HepG2 (cell line): ENCODE data around the gene SLC25A10. TPM values are rescaled to one million over a fixed set of nuclear protein-coding genes. Genes with fewer than 3 reads are reported as not detected.

Experiments
- CBX5 ChIP-seq: sonication (generic); formaldehyde crosslinking; IDR thresholded peaks from 2 replicates; pipeline ENCODE4 v1.4.0; 2020; ENCODE audit warnings: missing genetic modification reagents, borderline replicate concordance
- DBP ChIP-seq: sonication (generic); formaldehyde crosslinking; IDR thresholded peaks from 2 replicates; pipeline ENCODE4 v1.4.0; 2020; ENCODE audit warnings: missing genetic modification reagents; ENCODE audit errors: not compliant biosample characterization
- E2F2 ChIP-seq: sonication (generic); formaldehyde crosslinking; IDR thresholded peaks from 2 replicates; pipeline ENCODE4 v1.4.0; 2020; ENCODE audit warnings: missing genetic modification reagents, borderline replicate concordance
- HMGA1 ChIP-seq: sonication (generic); formaldehyde crosslinking; conservative IDR thresholded peaks from 2 replicates; pipeline ENCODE4 v1.4.0; 2020; ENCODE audit warnings: missing genetic modification reagents
- KMT2A ChIP-seq: sonication (generic); formaldehyde crosslinking; IDR thresholded peaks from 2 replicates; pipeline ENCODE4 v1.4.0; 2020; ENCODE audit warnings: missing genetic modification reagents
- MYC ChIP-seq: sonication (generic); formaldehyde crosslinking; IDR thresholded peaks from 2 replicates; pipeline ENCODE4 v1.9.0; 2021; ENCODE audit warnings: missing genetic modification reagents, borderline replicate concordance
- NFE2 ChIP-seq: sonication (generic); formaldehyde crosslinking; IDR thresholded peaks from 2 replicates; pipeline ENCODE4 v1.4.0; 2020; ENCODE audit warnings: missing genetic modification reagents
- NFYB ChIP-seq: sonication (generic); formaldehyde crosslinking; IDR thresholded peaks from 2 replicates; pipeline ENCODE4 v1.4.0; 2020; ENCODE audit warnings: missing genetic modification reagents
- RCOR2 ChIP-seq: IDR thresholded peaks from 2 replicates; pipeline ENCODE4 v1.6.1; 2016; ENCODE audit warnings: missing biosample characterization, missing genetic modification reagents
- SMC3 ChIP-seq: IDR thresholded peaks from 2 replicates; pipeline ENCODE4 v1.6.1; 2011; ENCODE audit warnings: low read length, improper control_type of control experiment
- TFAP4 ChIP-seq: sonication (generic); IDR thresholded peaks from 2 replicates; pipeline ENCODE4 v1.6.1; 2016; ENCODE audit warnings: low read depth, borderline replicate concordance
- THRA ChIP-seq: sonication (generic); formaldehyde crosslinking; IDR thresholded peaks from 2 replicates; pipeline ENCODE4 v1.4.0; 2020; ENCODE audit warnings: missing genetic modification reagents, borderline replicate concordance
- TP53 ChIP-seq: sonication (generic); formaldehyde crosslinking; conservative IDR thresholded peaks from 2 replicates; pipeline ENCODE4 v1.4.0; 2020; ENCODE audit warnings: missing genetic modification reagents
- WIZ ChIP-seq: sonication (generic); formaldehyde crosslinking; IDR thresholded peaks from 2 replicates; pipeline ENCODE4 v1.5.1; 2020; ENCODE audit warnings: mild to moderate bottlenecking, missing genetic modification reagents
- ZBTB38 ChIP-seq: sonication (generic); formaldehyde crosslinking; IDR thresholded peaks from 2 replicates; pipeline ENCODE4 v1.5.1; 2020; ENCODE audit warnings: mild to moderate bottlenecking, missing genetic modification reagents
- ZBTB44 ChIP-seq: sonication (generic); formaldehyde crosslinking; IDR thresholded peaks from 2 replicates; pipeline ENCODE4 v1.4.0; 2020; ENCODE audit warnings: missing genetic modification reagents
- ZNF30 ChIP-seq: sonication (generic); formaldehyde crosslinking; IDR thresholded peaks from 2 replicates; pipeline ENCODE4 v1.5.0; 2020; ENCODE audit warnings: mild to moderate bottlenecking, missing genetic modification reagents
- ZNF552 ChIP-seq: sonication (generic); formaldehyde crosslinking; IDR thresholded peaks from 2 replicates; pipeline ENCODE4 v1.9.0; 2022; ENCODE audit warnings: missing genetic modification reagents, mild to moderate bottlenecking, borderline replicate concordance
- ZNF75D ChIP-seq: sonication (generic); formaldehyde crosslinking; IDR thresholded peaks from 2 replicates; pipeline ENCODE4 v1.8.1; 2023; ENCODE audit warnings: missing genetic modification reagents, mild to moderate bottlenecking, borderline replicate concordance
- ZNF776 ChIP-seq: sonication (generic); formaldehyde crosslinking; IDR thresholded peaks from 2 replicates; pipeline ENCODE4 v1.4.0; 2020; ENCODE audit warnings: mild to moderate bottlenecking, missing genetic modification reagents
- ZSCAN22 ChIP-seq: sonication (generic); formaldehyde crosslinking; IDR thresholded peaks from 2 replicates; pipeline ENCODE4 v1.4.0; 2020; ENCODE audit warnings: mild to moderate bottlenecking, missing genetic modification reagents
- polyA plus RNA-seq, 8 experiments: library from polyadenylated mRNA; depleted of rRNA in 3 of 8; stranded (reverse) in 7 of 8; unstranded in 1 of 8; fragments of >200 nt; fragmentation: Illumina TruSeq in 4 of 8; extraction: Trizol in 4 of 8; gene quantifications; 2 replicates each; pipeline versions ENCODE4 v1.2.1 to v1.2.3, GENCODE V29; 2011 to 2016; ENCODE audit warnings: low read depth in 4 of 8, missing spikeins in 1 of 8, mixed read lengths in 1 of 8; ENCODE audit not compliant: insufficient read depth in 1 of 8
- total RNA-seq, 5 experiments: library from RNA; depleted of rRNA; stranded (reverse); fragments of >200 nt; fragmentation: Illumina TruSeq; extraction: Trizol; gene quantifications; 2 replicates each; pipeline ENCODE4 v1.2.3, GENCODE V29; 2016; ENCODE audit warnings: low read depth in 1 of 5
- TF ChIP-seq, protein P1 (sequence below): sonication (generic); formaldehyde crosslinking; IDR thresholded peaks from 2 replicates; pipeline ENCODE4 v1.4.0; 2020; ENCODE audit warnings: missing genetic modification reagents

The SLC25A10 gene
- total and polyA plus RNA-seq, 2 of the 13 experiments (the other 11 are each of a cell fraction or from before 2014, with no cell fraction given) = 46.5 to 140 TPM

GRCh38 chr17:81713556-81714411 is 1.7 kb downstream of the SLC25A10 start (continued):
- TF ChIP-seq ZNF30 = no peak
- no peak; the same call in none of the 2 replicates for TF ChIP-seq NFYB (CRISPR knock-in tag)
- peak; percentile 44; the same call in 1 of the 2 replicates for TF ChIP-seq CBX5
- TF ChIP-seq RCOR2 (CRISPR knock-in tag) = 0 out of 2 replicates have a peak, but pooled peaks have one; percentile 16
- no peak; the same call in 1 of the 2 replicates for TF ChIP-seq ZNF776 (CRISPR knock-in tag)
- TF ChIP-seq ZSCAN22 (CRISPR knock-in tag) = no peak
- no peak for TF ChIP-seq TP53
- peak; percentile 96 for TF ChIP-seq TFAP4
- 0 out of 2 replicates have a peak, but pooled peaks have one; percentile 3 for TF ChIP-seq WIZ (CRISPR knock-in tag)
- peak; percentile 46; the same call in 1 of the 2 replicates for TF ChIP-seq E2F2 (CRISPR knock-in tag)
- TF ChIP-seq ZBTB44 (CRISPR knock-in tag) = no peak
- peak; percentile 86 for TF ChIP-seq ZBTB38 (CRISPR knock-in tag)
- TF ChIP-seq NFE2 (CRISPR knock-in tag) = no peak
- TF ChIP-seq HMGA1 (CRISPR knock-in tag) = no peak
- TF ChIP-seq DBP = no peak
- TF ChIP-seq SMC3 = no peak
- TF ChIP-seq ZNF75D (CRISPR knock-in tag) = no peak
- peak; percentile 94 for TF ChIP-seq MYC
- TF ChIP-seq ZNF552 (CRISPR knock-in tag) = no peak; the same call in 1 of the 2 replicates
- peak; percentile 45; the same call in 1 of the 2 replicates for TF ChIP-seq KMT2A (CRISPR knock-in tag)
- TF ChIP-seq, protein P1, sequence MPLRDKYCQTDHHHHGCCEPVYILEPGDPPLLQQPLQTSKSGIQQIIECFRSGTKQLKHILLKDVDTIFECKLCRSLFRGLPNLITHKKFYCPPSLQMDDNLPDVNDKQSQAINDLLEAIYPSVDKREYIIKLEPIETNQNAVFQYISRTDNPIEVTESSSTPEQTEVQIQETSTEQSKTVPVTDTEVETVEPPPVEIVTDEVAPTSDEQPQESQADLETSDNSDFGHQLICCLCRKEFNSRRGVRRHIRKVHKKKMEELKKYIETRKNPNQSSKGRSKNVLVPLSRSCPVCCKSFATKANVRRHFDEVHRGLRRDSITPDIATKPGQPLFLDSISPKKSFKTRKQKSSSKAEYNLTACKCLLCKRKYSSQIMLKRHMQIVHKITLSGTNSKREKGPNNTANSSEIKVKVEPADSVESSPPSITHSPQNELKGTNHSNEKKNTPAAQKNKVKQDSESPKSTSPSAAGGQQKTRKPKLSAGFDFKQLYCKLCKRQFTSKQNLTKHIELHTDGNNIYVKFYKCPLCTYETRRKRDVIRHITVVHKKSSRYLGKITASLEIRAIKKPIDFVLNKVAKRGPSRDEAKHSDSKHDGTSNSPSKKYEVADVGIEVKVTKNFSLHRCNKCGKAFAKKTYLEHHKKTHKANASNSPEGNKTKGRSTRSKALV = peak; percentile 41
- no peak; the same call in 1 of the 2 replicates for TF ChIP-seq THRA
